SIG-M5 (cell line): ENCODE data around the gene WNT7B.

ENCODE experiments used
- DNase-seq: peaks from one replicate; lab custom pipeline; 2025; lab: John Stamatoyannopoulos, UW

Gene WNT7B

GRCh38 chr22:45927059-45927458 is 49.9 kb downstream of the WNT7B start:
- no peak for DNase-seq

GRCh38 chr22:45926433-45926832 is 50.5 kb downstream of the WNT7B start:
- no peak for DNase-seq

- no peak for DNase-seq
Observed at GRCh38 chr22:45925811-45926351, 51.1 kb downstream of the WNT7B start.

GRCh38 chr22:45923835-45924234 is 53.1 kb downstream of the WNT7B start:
- DNase-seq = no peak

GRCh38 chr22:45923212-45923611 is 53.8 kb downstream of the WNT7B start:
- no peak for DNase-seq

- no peak for DNase-seq
Observed at GRCh38 chr22:45922661-45923060, 54.3 kb downstream of the WNT7B start.

GRCh38 chr22:45922256-45922655 is 54.7 kb downstream of the WNT7B start:
- DNase-seq = no peak

GRCh38 chr22:45919504-45920286 is 57.3 kb downstream of the WNT7B start:
- DNase-seq = no peak

- DNase-seq = no peak
Observed at GRCh38 chr22:45918459-45919370, 58.2 kb downstream of the WNT7B start.

- DNase-seq = no peak
Observed at GRCh38 chr22:45917700-45918458, 59.1 kb downstream of the WNT7B start.

GRCh38 chr22:45917146-45917545 is 59.8 kb downstream of the WNT7B start:
- DNase-seq = no peak

- DNase-seq = no peak
Observed at GRCh38 chr22:45916515-45916914, 60.4 kb downstream of the WNT7B start.

- DNase-seq = no peak
Observed at GRCh38 chr22:45915841-45916240, 61.1 kb downstream of the WNT7B start.

GRCh38 chr22:45915151-45915550 is 61.8 kb downstream of the WNT7B start:
- DNase-seq = no peak

- DNase-seq = no peak
Observed at GRCh38 chr22:45914309-45914708, 62.7 kb downstream of the WNT7B start.

GRCh38 chr22:45912910-45913309 is 64.1 kb downstream of the WNT7B start:
- no peak for DNase-seq

GRCh38 chr22:45911601-45912271 is 65.2 kb downstream of the WNT7B start:
- DNase-seq = no peak

- no peak for DNase-seq
Observed at GRCh38 chr22:45910928-45911467, 66.0 kb downstream of the WNT7B start.

GRCh38 chr22:45908961-45909360 is 68.0 kb downstream of the WNT7B start:
- DNase-seq = no peak

GRCh38 chr22:45907996-45908395 is 69.0 kb downstream of the WNT7B start:
- DNase-seq = no peak

GRCh38 chr22:45907378-45907777 is 69.6 kb downstream of the WNT7B start:
- DNase-seq = no peak
